RKO (cell line): Measurements from ENCODE around the gene HS6ST1.

Experiments
- DNase-seq: peaks from one replicate; pipeline ENCODE4 v3.0.0-alpha.2; 2016; ENCODE audit warnings: low spot score

Gene HS6ST1

DNA sequence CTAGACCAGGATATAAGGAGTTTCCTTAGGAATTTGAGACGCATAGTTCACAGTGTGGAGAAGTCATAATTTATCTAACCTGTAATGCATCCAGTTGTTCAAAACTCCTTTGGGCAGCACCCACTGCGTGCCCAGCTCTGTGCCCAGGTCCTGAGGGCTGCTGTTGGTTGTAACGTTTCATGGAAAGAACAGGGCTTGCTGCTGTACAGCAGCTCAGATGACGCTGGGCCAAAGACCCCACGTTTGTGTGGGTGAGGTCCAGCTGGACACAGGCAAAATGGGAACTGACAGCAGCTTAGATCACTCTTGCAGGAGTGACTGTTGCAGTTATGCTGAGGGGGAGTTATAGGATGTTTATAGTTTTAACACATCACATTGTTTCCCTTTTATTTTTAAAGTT lies 30.0 kb upstream of the HS6ST1 start:
- DNase-seq = no peak

DNA sequence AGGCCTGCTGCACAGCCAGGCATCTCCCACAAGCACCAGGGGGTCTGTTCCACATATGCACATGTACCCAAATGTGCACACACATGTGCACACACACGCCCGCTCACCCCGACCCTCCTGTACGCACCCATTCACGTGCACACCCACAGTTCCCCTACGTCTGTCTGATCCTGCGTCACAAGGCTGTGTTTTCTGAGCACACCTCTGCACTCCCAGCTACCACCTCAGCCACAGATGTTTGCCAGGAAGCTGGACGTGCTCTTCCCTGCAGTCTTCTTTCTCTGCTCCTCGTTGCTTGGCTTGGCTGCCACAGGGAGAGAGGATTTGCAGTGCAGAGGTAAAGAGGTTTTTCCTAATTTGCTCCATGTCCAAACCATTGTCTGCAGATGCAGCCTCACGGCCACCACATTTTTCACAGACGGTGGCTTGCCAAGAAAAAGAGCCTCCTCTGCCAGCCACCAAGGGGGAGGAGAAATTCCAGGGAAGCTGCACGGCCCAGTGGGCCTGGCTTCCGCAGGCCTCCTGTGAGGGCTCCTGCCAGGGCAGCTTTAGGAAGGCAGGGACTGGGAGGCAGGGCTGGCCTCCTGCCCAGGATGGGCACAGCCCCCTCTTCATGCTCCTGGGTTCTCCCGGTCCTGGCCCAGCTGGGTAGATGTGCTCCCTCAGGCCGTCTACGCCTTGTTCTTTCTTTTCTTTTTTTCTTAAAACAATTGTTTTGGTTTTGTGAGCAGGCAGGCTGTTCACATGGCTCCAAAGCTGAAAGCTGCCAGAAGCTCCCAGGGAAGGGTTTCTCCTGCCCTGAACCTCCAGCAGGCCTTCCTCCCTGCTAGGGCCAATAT lies 29.3 kb upstream of the HS6ST1 start:
- DNase-seq = no peak

DNA sequence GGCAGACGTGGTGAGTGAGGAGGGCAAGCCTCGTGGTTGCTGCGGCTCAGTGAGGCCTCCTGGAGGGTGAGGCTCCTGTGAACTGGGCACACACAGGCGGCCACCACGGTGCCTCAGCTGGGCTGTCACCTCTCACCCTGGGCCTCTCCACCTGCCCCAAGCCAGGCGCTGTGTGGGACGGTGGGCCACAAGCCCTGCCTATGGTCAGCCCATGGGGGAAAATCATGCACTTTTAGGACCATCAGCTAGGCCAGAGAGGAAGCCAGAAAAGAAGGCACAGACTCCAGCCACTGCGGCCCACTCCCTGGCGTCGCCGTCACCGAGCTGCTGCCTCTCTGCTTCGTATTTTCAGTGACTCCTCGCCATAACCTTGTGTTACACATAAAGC lies 28.5 kb upstream of the HS6ST1 start:
- DNase-seq = no peak

DNA sequence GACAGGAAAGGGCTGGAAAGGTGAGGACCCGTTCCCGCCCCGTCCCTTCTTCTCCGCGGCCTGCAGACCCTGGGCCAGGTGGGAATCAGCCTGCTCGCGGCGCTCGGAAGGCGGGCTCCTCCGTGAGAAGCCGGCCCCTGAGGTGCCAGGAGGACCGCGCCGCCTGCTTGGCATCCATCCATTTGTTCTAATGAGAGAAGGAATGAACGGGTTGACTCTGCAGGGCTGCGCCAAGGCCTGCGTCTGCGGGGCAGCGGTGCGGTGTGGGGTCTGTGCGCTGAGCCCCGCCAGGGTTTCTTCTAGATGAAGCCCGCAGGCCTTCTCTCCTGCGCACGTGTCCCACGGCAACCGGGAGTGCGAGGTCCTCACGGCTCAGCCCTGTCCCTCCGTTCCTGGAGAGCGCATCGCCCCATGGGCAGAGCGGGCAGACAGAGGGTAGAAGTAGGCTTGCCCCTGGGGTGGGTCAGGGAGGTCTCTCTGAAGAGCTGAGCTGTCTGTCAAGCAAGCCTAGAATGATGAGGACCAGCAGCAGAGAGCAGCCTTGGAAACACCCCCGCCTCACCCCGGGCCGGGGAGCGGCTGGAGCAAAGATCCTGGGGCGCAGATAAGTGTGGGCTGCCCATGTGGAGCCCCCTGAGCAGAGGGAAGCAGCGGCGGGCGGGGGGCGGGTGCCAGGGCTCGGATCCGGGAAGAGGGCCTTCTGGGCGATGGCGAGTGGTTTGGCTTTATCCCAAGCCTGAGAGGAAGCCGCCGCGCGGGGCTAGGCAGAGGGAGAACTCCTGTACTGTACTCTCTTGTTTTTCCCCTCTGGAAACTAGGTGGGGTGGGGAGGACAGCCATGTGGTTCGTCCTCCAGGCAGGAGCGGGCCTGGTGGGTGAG lies 27.9 kb upstream of the HS6ST1 start:
- DNase-seq = no peak

DNA sequence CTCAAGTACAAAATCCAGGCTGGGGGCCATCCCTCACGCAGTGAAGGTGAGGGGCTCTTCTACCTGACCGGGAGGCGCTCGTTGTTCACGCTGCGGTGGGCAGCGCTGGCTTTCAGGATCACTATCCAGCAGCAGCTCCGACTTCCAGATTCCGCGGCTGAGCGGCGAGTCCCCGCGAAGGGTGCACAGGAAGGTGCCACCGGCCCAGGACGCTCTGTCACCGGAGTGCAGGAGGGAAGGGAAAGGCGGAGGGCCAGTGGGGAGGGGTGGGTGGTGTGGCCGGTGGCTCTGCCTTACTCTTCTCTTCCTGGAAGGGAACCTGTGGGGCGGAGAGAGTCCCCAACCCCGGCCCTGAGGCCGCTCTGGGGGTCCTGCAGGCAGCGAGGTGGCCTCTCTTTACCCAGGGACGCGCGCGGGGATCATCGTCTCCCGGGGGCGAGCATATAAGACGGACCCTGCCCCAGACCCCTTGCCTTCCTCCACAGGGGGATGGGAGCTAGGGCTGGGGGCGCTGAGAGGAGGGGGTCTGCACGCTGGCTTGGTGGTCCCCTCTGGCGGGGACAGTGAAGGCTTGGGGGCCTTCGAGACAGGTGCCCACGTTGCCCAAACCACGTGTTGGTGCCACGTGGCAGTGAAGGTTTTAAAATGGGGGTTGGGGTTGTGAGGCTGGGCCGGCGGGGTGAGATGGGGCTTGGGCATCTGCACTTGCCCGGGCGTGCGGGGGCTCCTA lies 26.9 kb upstream of the HS6ST1 start:
- DNase-seq = no peak

DNA sequence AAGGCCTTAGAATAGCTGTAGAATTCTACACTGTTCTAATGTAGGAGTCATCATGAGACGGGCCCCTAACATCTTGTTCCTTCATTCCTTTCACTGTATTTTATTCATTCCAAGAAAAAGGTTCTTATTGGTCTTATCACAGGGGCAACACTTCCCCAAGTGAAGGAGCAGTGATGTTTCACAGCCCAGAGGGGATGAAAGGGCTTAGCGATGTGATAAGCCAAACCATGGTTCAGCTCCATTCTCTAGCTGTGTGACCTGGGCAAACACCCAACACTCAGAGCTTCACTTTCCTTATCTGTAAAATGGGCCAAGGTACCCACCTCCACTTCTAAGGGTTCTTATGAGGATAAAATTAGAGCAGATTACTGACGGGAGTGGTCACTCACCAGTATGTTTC lies 25.4 kb upstream of the HS6ST1 start:
- DNase-seq = no peak

DNA sequence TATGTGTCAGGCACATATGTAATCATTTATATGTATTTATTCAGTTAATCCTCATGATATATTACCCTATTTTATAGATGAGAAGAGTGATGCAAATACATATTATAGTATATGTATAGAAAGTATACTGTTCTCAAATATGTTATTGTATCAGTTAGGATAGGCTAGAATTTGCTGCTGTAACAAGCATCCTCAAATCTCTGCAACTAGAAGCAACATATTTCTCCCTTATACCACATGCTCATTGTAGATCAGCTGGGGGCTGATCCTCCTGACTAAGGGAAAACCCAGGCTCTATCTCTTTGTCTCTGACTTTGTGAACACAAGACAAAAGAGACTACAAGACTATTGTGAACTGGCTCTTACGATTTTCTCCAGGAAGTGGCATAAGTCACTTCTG lies 24.8 kb upstream of the HS6ST1 start:
- DNase-seq = no peak

DNA sequence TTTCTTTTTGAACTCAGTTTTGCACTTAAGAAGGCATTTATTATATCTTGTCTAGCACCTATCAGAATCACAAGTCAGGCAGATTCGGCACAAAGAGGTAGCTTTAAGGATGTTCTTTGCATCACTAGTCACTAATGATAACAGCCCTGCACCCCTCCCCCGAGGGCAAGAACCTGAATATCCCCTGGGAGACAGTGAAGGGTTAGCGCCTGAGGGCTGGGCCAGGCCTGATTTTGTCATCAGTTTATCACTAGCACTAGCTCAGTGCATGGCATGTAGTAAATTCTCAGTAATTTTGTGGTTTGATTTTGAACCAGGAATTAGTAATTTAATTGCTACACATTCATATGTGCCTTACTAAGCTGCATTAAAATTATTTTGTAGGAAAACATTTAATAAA lies 23.9 kb upstream of the HS6ST1 start:
- DNase-seq = no peak

DNA sequence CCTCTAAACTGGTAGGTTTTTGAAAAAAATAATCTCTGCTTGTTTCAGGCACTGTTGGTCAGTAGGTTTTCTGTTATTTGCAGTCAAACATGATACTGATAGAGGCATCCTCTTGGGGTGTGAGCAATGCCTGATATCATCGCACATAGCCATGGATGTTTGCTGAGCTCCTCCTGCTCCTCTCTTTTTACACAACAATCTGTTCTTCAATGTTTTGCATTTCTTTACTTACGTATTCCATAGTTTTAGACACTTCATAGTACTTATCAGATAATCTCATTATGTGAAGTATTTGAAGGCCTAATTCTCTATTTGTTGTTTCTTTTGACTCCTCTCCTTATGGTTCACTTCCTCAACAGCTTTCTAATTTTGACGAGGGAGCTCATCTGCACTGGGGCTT lies 23.0 kb upstream of the HS6ST1 start:
- no peak for DNase-seq

DNA sequence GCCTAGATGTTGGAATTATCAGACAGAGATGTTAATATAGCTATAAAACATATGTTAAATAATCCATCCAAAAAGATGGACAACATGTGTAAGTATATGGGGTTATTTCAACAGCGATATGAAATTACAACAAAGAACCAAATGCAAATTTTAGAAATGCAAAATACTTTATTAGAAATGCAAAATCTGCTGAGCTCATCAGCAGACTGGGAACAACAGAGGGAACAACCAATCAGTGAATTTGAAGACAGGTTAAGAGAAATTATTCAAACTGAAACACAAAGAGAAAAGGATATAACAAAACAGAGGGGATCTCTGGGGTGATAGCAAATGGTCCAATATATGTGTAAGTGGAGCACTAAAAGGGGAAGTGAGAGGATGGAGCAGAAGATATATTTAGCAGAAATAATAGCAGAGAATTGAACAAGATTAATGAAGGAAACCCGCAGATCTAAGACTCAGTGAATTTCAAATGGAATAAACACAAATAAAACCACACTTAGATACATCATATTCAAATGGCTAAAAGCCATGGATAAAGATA lies 13.5 kb upstream of the HS6ST1 start:
- no peak for DNase-seq

DNA sequence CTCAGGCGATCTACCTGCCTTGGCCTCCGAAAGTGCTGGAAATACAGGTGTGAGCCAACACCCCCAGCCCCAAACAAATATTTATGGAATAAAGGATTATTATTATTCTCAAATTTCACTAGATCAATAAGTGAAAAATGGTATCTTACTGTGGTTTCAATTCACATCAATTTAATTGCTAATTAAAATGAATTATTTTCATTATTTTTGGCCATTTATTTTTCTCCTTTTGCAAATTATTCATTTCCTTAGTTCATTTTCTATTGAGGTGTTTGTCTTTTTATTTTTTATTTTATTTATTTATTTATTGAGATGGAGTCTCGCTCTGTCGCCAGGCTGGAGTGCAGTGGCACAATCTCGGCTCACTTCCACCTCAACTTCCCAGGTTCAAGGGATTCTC lies 11.9 kb upstream of the HS6ST1 start:
- no peak for DNase-seq

DNA sequence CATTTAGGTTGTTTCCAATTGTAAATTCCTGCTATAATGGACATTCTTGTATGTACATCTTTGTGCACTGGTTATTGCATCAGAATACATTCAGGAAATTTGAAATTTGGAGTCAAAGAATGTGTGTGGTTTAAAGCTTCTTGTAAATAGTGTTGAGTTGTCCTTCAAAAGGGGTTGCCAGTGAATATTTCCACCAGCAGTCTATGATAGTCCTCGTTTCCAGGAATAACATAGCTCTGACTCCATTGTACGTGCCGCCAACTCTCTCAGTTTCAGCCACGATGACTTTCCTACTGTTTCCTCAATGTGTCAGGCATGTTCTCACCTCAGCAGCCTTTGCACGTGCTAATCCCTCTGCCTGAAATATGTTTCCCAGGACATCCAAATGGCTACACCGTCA lies 10.9 kb upstream of the HS6ST1 start:
- no peak for DNase-seq

DNA sequence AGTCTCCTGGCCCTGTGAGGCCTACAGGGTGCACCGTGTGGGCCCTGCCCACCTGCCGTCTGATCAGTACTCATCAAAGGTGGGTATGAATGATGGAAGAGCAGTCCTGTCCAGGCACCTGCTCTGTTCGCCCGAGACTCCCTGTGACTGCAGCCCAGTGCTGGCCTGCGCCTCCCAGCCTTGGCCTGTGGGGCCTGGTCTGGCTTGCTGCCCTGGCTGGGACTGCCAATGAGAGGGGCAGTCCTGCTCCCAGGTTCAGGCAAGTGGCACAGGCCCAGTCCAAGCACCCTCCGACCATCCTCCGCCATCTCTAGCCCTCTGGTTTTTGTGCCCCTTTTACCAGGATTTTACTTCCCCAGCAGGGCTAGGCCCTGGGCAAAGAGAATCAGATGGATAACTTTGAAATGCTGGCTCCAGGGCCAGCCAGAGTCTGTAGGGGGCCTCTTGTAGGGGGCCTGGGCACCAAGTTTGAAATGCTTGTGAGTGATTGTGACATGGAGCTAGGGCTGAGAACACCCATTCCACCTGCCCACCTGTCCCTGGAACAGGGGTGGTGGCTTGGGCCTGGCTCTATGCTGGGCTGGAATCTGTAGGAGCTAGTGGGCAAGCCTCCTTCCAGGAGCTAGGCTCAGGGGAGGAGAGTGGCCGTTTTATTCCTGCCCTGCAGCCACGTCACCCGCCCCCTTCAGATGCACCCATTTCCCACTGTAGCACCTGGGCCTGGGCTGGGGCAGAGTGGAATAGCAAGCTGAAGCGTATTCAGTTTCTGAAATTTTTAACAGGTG lies 8.7 kb upstream of the HS6ST1 start:
- DNase-seq = no peak

DNA sequence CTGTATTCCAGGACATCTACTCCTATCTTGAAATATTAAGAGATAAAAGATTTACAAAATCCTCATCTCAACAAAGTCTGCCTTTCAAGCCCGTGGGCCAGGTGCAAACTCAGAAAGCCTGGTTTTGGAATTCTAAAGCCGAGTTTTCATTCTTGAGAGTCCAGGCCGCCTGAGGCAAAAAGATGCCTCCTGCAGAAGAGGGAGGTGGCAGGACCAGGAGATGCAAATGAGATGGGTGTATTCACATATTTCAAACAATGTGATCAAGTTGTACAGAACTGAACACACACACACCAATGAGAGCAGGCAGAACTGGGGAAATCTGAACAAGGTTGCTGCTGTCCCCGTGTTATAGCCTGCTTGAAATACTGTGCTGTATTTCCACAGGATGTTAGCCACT lies 7.7 kb upstream of the HS6ST1 start:
- DNase-seq = no peak

DNA sequence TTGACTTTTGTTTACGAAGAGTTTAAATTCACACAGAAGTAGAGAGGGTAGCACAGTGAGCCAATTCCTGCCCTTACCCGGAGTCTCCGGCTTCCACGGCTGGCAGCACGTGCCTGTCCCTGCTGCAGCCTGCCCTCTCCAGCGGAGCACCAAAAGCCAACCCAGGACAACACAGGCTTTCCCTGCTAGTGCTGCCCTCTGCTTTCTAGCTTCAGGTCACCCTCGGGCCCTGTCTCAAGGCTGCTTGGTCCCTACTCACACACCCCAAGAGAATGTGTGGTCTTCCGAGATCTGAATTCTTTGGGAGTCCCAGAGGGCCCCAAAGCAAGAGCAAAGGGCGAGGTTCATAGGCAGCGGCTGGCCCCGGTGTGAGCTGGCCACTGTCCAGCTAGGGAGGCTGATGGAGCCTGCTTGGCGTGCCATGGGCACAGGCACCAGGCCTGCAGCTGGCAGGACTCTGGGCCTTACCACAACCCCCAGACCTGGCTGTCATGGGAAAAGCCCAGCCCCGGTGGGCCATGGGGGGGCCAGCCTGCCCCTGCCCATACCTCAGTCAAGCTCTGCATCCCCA lies 7.0 kb upstream of the HS6ST1 start:
- no peak for DNase-seq

DNA sequence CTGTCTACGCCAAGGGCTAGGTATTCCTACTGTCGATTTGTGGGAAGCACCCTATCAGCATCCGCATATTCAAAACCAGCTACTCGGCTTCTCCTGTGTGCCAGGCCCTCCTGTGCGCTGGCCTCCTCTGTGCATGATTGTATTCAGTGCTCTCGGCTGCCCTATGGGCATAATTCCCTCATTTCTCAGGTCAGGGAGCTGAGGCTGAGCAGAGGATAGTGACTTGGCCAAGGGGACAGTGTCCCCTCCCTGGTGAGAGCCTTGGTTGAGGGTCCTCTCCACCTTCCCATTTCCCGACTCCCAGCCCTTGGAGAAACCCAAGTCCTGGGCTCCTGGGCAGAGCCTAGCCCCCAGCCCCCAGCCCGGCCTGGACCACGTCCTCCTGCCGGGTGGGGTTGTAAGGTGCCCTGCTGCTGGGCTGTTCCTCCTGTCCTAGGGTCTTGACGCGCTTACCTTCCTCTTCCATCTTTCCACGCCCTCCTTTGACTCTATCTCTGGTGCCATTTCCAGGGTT lies 6.3 kb upstream of the HS6ST1 start:
- DNase-seq = no peak

DNA sequence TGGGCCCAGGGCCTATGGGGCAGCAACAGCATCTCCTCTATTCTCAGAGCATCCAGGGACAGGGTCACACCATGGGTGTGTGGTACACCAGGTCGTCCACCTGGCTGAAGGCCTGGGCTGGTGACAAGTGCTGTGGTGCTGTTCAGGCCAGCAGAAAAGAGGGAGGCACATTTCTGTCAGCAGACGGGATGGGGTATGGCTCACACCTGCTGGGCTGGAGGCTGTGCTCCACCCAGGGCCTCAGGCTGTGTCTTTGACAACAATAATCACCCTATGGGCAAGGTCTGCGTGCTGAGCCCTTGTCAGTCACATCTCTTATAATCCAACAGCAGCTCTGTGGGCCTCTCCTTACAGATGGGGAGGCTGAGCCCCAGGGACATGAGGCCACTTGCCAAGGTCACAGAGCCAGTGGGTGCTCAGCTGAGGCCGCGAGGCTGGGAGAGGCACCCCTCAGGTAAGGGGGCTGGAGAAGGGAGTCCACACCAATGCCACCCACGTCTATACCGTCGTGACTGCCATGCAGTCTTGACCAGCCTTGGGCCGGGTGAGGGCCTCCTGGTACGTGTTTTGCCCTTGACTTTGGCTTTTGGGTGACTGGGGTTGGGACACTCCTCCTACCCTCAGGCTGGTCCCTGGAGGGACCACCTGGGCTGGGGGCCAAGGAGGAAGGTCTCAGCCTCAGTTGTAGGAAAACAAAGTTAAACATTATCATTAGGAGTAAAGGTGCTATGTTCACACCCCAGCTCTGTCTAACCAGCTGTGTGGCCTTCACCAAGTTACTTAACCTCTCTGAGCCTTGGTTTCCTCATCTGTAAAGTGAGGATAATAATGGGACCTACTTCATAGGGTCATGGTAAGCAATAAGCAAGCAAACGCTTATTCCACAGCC lies 5.6 kb upstream of the HS6ST1 start:
- DNase-seq = no peak

DNA sequence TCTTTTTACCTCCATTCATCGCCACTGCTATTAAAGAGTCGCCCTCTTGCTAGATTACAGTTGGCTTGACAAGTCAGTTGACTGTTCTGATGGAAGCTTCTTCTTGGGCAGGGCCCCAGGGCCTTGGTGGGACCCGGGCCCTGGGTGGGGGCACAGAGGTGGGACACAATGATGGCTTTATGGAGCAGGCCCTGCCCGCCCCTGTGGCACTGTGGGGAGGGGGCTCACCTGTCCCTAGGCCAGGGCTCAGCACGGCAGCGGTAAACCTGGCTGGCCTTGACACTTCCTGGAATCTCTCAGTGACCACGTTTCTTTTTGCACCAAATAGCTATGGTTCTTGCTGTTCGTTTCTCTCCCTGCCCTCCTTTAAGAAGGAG lies 4.9 kb upstream of the HS6ST1 start:
- DNase-seq = no peak

DNA sequence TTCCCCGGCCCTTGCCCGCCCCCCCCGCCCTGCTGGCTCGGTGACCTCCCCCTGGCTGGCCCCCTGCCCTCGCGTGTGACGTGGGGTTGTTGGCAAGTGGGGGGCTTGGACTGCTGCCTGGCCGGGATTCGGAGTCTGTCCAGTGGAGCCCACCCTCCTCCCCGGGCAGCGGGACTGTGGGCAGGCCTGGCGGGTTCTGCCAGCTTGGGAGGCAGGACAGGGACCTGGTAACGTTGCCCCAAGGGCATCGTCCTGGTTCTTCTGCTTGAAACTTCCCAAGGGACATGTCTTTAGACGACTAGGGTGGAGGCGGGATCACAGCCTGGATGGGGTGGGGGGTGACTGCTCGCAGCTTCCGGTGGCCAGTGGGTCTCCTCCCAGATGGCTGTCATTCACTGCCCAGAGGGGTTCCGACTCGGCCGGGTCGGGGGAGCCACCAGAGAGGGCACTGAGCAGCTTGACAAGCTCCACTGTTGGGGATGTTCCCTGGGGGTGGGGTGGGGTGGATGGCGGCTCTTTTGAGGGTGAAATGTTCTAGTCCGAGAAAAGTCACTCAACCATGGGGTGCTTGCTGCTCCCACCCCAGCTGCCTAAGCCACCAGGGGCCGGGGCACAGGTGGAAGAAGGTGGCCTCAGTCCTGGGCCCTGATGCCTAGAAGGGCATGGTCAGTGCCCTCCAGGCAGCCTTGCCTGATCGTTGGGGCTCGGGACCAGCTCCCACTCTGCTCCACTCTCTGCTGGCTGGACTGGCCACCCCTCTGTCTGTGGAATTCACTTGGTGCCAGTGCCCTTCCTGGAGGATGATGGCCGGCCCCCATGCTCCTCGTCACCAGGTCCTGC lies 4.3 kb upstream of the HS6ST1 start:
- DNase-seq = no peak
